NT2/D1 (cell line): Measurements from ENCODE around the gene OPCML.

Experiments used
- SUZ12 ChIP-seq: IDR thresholded peaks from 2 replicates; pipeline ENCODE4 v1.6.1; 2011; ENCODE audit not compliant: insufficient read length, insufficient read depth; ENCODE audit errors: extremely low read depth
- YY1 ChIP-seq: IDR thresholded peaks from 2 replicates; pipeline ENCODE4 v1.6.1; 2011; ENCODE audit not compliant: insufficient read length, insufficient read depth
- ZNF274 ChIP-seq: IDR thresholded peaks from 2 replicates; pipeline ENCODE4 v1.6.1; 2011; ENCODE audit warnings: mild to moderate bottlenecking, low read depth, low read length

- TF ChIP-seq YY1 (no peak), ZNF274 (no peak), SUZ12 (no peak)
Observed at GRCh38 chr11:133425992-133426391, 106.3 kb downstream of the OPCML start.
